Tibial artery (tissue), 4 donors: ENCODE results near the gene ALDH9A1.
"Not testable (repeated sequence)": the region's sequence is repeated elsewhere in the genome, so short reads cannot be mapped to it uniquely, and the experiment has no call there.

ENCODE experiments used
- DNase-seq, 2 donors: peaks; one replicate each; pipeline ENCODE4 v3.0.0-alpha.2; 2019
- H3K27ac ChIP-seq, 2 donors: fragments of 200-600 bp; sonication (generic) in 1 of 2; 1 replicate in 1 of 2; 2 replicates in 1 of 2; pipeline ENCODE4 v1.5.1; 2018 to 2019; ENCODE audit warnings: mild to moderate bottlenecking in 1 of 2
- H3K27me3 ChIP-seq, 2 donors: fragments of 200-600 bp; sonication (generic) in 1 of 2; one replicate each; pipeline versions ENCODE4 v1.5.1 to v1.6.0; 2016 to 2019
- H3K36me3 ChIP-seq, 3 donors: fragments of 200-600 bp; sonication (generic) in 2 of 3; one replicate each; pipeline ENCODE4 v1.5.1; 2016 to 2019; ENCODE audit warnings: mild to moderate bottlenecking in 2 of 3
- H3K4me1 ChIP-seq, 4 donors: fragments of 200-600 bp; sonication (generic) in 2 of 4; 1 replicate in 3 of 4; 2 replicates in 1 of 4; pipeline ENCODE4 v1.5.1; 2016 to 2019
- H3K4me3 ChIP-seq, 2 donors: fragments of 200-600 bp; sonication (generic) in 1 of 2; 1 replicate in 1 of 2; 2 replicates in 1 of 2; pipeline ENCODE4 v1.5.1; 2018 to 2019; ENCODE audit warnings: mild to moderate bottlenecking in 2 of 2
- H3K9me3 ChIP-seq, 3 donors: fragments of 200-600 bp; sonication (generic) in 1 of 3; one replicate each; pipeline ENCODE4 v1.5.1; 2016 to 2019
- intact Hi-C: fragments of 100-400 bp; cut with DNase I; formaldehyde crosslinking; loops from one replicate; pipeline ENCODE4 v1.15.0; 2023; ENCODE audit warnings: low total_unique reads
- TF ChIP-seq, protein P1 (sequence below), 2 experiments: fragments of 200-600 bp in 1 of 2; fragments of 450-650 bp in 1 of 2; IDR thresholded peaks; one replicate each; pipeline ENCODE4 v1.5.1; 2017 to 2019; ENCODE audit warnings: antibody characterized with exemption in 2 of 2, mild to moderate bottlenecking in 1 of 2, moderate library complexity in 1 of 2

Gene ALDH9A1

DNA sequence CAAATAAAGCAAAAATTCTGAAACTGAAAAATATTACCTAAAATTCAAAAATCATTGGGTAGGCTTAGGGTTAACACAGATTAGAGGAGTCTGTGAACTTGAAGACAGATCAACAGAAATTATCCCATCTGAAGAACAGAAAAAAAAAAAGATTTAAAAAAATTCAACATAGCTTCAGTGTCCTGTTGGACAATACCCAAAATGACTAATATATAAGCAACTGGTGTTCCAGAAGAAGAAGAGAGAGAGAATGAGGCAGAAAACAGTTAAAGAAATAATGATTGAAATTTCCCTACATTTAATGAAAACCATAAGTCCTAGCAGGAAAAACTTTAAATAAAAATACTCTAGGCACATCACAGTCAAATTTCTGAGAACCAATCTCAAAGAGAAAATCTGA lies 38.8 kb upstream of the ALDH9A1 start:
- no peak for DNase-seq
- TF ChIP-seq, protein P1, sequence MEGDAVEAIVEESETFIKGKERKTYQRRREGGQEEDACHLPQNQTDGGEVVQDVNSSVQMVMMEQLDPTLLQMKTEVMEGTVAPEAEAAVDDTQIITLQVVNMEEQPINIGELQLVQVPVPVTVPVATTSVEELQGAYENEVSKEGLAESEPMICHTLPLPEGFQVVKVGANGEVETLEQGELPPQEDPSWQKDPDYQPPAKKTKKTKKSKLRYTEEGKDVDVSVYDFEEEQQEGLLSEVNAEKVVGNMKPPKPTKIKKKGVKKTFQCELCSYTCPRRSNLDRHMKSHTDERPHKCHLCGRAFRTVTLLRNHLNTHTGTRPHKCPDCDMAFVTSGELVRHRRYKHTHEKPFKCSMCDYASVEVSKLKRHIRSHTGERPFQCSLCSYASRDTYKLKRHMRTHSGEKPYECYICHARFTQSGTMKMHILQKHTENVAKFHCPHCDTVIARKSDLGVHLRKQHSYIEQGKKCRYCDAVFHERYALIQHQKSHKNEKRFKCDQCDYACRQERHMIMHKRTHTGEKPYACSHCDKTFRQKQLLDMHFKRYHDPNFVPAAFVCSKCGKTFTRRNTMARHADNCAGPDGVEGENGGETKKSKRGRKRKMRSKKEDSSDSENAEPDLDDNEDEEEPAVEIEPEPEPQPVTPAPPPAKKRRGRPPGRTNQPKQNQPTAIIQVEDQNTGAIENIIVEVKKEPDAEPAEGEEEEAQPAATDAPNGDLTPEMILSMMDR (IDR thresholded peaks at IDR 0.05), result no peak
- Histone ChIP-seq H3K4me1 (no peaks in the 10 kb centered on the region), H3K4me3 (no peak overlapping the region), H3K27ac (no peak overlapping the region), H3K36me3 (peaks cover 38 to 63% (median 42%) of the 10 kb centered on the region in 3 donors), H3K9me3 (no peaks in the 10 kb centered on the region), H3K27me3 (no peaks in the 10 kb centered on the region)
- intact Hi-C loops, result no loop called here

GRCh38 chr1:165734906-165735305 lies 36.5 kb upstream of the ALDH9A1 start:
- no peak overlapping the region for H3K27ac ChIP-seq
- no peaks in the 10 kb centered on the region for H3K27me3 ChIP-seq
- DNase-seq, result no peak
- no peak overlapping the region for H3K4me3 ChIP-seq
- H3K36me3 ChIP-seq, result peaks cover 19 to 52% (median 19%) of the 10 kb centered on the region in 3 donors
- intact Hi-C loops, result no loop called here
- H3K4me1 ChIP-seq, result no peaks in the 10 kb centered on the region
- no peaks in the 10 kb centered on the region for H3K9me3 ChIP-seq
- TF ChIP-seq, protein P1 (IDR thresholded peaks at IDR 0.05), result no peak

- intact Hi-C loops, result no loop called here
- TF ChIP-seq, protein P1 (IDR thresholded peaks at IDR 0.05), result no peak
- peaks cover 18 to 38% (median 35%) of the 10 kb centered on the region in 3 donors for H3K36me3 ChIP-seq
- DNase-seq, result no peak
- no peaks in the 10 kb centered on the region for H3K4me1 ChIP-seq
- no peak overlapping the region for H3K4me3 ChIP-seq
- no peaks in the 10 kb centered on the region for H3K9me3 ChIP-seq
- no peak overlapping the region for H3K27ac ChIP-seq
- H3K27me3 ChIP-seq, result no peaks in the 10 kb centered on the region
Observed at GRCh38 chr1:165726841-165727240, 28.5 kb upstream of the ALDH9A1 start.

- Histone ChIP-seq H3K36me3 (peaks cover 18 to 38% (median 35%) of the 10 kb centered on the region in 3 donors), H3K4me1 (no peaks in the 10 kb centered on the region), H3K27ac (no peak overlapping the region), H3K27me3 (no peaks in the 10 kb centered on the region), H3K9me3 (no peaks in the 10 kb centered on the region), H3K4me3 (no peak overlapping the region)
- TF ChIP-seq, protein P1 (IDR thresholded peaks at IDR 0.05), result no peak
- intact Hi-C loops, result no loop called here
- DNase-seq, result no peak
Observed at GRCh38 chr1:165726169-165726568, 27.8 kb upstream of the ALDH9A1 start.

GRCh38 chr1:165717918-165718515 lies 19.7 kb upstream of the ALDH9A1 start:
- TF ChIP-seq, protein P1 (IDR thresholded peaks at IDR 0.05), result peak; percentile 50 to 51
- DNase-seq, result no peak
- intact Hi-C loops, result loop anchor here (5.0 kb wide), 1 partner anchor 194 kb away; no protein-coding TSS in a partner anchor
- Histone ChIP-seq H3K4me1 (no peaks in the 10 kb centered on the region), H3K36me3 (no peaks in the 10 kb centered on the region), H3K27me3 (no peaks in the 10 kb centered on the region), H3K27ac (no peak overlapping the region), H3K9me3 (no peaks in the 10 kb centered on the region), H3K4me3 (no peak overlapping the region)

GRCh38 chr1:165716265-165717051 lies 18.1 kb upstream of the ALDH9A1 start:
- intact Hi-C loops, result loop anchor here (5.0 kb wide), 1 partner anchor 196 kb away; no protein-coding TSS in a partner anchor
- not testable (repeated sequence) for H3K27ac ChIP-seq, H3K4me1 ChIP-seq, H3K4me3 ChIP-seq, DNase-seq, H3K36me3 ChIP-seq, H3K27me3 ChIP-seq, H3K9me3 ChIP-seq
